Parathyroid adenoma (tissue), 2 donors: ENCODE measurements around the gene DDI2.

Source experiments
- H2AFZ ChIP-seq: fragments of 300-600 bp; sonication (generic); one replicate; pipeline ENCODE4 v1.7.0; 2017; ENCODE audit warnings: antibody characterized with exemption, mild to moderate bottlenecking
- H3K27ac ChIP-seq: fragments of 300-600 bp; sonication (generic); one replicate; pipeline ENCODE4 v1.7.0; 2017
- H3K27me3 ChIP-seq: fragments of 300-600 bp; sonication (generic); one replicate; pipeline ENCODE4 v1.7.0; 2017; ENCODE audit warnings: low read length; ENCODE audit not compliant: control insufficient read depth, insufficient read depth
- H3K36me3 ChIP-seq: fragments of 300-600 bp; sonication (generic); one replicate; pipeline ENCODE4 v1.7.0; 2017; ENCODE audit warnings: low read length; ENCODE audit not compliant: control insufficient read depth, insufficient read depth
- H3K4me1 ChIP-seq: fragments of 300-600 bp; sonication (generic); one replicate; pipeline ENCODE4 v1.7.0; 2017; ENCODE audit warnings: control low read depth
- H3K4me2 ChIP-seq: fragments of 300-600 bp; sonication (generic); one replicate; pipeline ENCODE4 v1.7.0; 2017; ENCODE audit warnings: low read length
- H3K4me3 ChIP-seq: fragments of 300-600 bp; sonication (generic); one replicate; pipeline ENCODE4 v1.7.0; 2017; ENCODE audit warnings: low read depth, low read length
- H3K79me2 ChIP-seq: fragments of 300-600 bp; sonication (generic); one replicate; pipeline ENCODE4 v1.7.0; 2017; ENCODE audit warnings: control low read depth
- H3K9ac ChIP-seq: fragments of 300-600 bp; sonication (generic); one replicate; pipeline ENCODE4 v1.7.0; 2017; ENCODE audit warnings: mild to moderate bottlenecking
- H3K9me3 ChIP-seq: fragments of 300-600 bp; sonication (generic); one replicate; pipeline ENCODE4 v1.7.0; 2017; ENCODE audit warnings: low read length; ENCODE audit not compliant: control insufficient read depth
- TF ChIP-seq, protein P1 (sequence below): fragments of 300-600 bp; sonication (generic); IDR thresholded peaks from one replicate; pipeline ENCODE4 v1.7.0; 2017; ENCODE audit warnings: antibody characterized with exemption, mild to moderate bottlenecking
- donor health status: primary hyperparathyroidism.

The DDI2 gene

DNA sequence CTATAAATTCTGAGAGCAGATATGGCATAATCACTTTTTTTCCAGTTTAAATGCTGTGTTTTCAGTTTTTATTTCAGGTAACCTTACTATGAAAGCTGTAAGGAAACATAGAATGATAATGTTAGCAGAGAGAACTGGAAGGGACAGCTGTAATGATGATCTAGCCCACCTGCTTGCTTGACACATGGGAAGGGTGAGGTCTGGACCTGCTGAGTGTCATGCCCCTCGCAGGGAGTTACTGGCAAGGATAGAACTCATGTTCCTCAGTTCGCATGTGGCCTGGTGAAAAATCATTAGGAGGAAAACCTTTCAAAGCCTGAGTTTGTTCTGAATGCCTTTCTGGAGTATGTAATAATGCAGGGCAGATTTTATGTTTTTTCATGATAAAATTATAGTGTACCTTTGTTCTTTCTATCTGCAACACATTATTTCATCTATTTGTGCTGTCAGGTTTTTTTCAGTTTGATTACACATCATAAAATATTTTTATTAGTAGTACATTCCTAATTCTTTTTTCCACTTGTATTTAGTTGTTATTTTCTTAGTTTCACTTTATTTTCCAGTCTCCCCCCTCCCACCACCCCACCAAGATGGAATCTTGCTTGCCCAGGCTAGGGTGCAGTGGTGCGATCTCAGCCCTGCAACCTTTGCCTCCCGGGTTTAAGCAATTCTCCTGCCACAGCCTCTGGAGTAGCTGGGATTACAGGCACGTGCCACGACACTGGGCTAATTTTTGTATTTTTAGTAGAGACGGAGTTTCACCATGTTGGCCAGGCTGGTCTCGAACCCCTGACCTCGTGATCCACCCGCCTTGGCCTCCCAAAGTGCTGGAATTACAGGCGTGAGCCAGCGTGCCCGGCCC, 8.0 kb downstream of the DDI2 start:
- H3K4me1 ChIP-seq: peaks cover 8% of the 10 kb centered on the region
- no peak overlapping the region for H3K27ac ChIP-seq
- no peaks in the 10 kb centered on the region for H3K9me3 ChIP-seq

DNA sequence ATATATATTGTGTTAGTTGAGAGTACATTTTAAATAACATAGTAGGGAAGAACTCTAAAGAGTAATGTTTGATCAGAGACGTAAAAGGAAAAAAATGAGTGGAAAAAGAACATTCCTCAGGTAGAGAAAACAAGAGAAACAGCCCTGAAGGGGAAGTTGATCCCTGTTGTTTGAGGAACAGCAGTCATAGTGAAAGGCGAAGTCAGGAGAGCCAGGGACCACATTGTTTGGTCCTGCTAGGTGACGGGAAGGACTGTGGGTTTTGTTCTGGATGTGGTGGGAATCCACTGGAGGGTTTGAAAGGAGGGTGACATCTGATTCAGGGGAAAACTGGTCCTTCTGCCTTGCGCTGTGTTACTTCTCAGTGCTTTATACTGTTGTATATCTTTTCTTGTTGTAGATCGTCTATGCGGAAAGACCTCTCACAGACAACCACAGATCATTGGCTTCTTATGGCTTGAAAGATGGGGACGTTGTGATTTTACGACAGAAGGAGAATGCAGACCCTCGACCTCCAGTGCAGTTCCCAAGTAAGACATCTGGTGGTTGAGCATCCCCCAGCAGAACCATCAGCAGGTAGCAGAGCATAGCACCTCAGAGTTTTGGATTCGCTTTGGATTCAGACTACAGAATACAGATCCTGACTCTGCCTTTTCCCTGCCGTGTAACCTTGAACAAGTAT, 9.2 kb downstream of the DDI2 start:
- TF ChIP-seq, protein P1, sequence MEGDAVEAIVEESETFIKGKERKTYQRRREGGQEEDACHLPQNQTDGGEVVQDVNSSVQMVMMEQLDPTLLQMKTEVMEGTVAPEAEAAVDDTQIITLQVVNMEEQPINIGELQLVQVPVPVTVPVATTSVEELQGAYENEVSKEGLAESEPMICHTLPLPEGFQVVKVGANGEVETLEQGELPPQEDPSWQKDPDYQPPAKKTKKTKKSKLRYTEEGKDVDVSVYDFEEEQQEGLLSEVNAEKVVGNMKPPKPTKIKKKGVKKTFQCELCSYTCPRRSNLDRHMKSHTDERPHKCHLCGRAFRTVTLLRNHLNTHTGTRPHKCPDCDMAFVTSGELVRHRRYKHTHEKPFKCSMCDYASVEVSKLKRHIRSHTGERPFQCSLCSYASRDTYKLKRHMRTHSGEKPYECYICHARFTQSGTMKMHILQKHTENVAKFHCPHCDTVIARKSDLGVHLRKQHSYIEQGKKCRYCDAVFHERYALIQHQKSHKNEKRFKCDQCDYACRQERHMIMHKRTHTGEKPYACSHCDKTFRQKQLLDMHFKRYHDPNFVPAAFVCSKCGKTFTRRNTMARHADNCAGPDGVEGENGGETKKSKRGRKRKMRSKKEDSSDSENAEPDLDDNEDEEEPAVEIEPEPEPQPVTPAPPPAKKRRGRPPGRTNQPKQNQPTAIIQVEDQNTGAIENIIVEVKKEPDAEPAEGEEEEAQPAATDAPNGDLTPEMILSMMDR: no peak
- Histone ChIP-seq H3K36me3 (no peaks in the 10 kb centered on the region), H2AFZ (no peak overlapping the region), H3K27ac (no peak overlapping the region), H3K4me1 (peaks cover 7% of the 10 kb centered on the region), H3K27me3 (no peaks in the 10 kb centered on the region), H3K9me3 (no peaks in the 10 kb centered on the region), H3K4me3 (no peak overlapping the region), H3K4me2 (no peak overlapping the region), H3K79me2 (peaks cover 31% of the 10 kb centered on the region), H3K9ac (no peak overlapping the region)

More for the DNA sequence above, 8.0 kb downstream of the DDI2 start:
- peaks cover 41% of the 10 kb centered on the region for H3K79me2 ChIP-seq
- H3K4me2 ChIP-seq: no peak overlapping the region
- no peaks in the 10 kb centered on the region for H3K36me3 ChIP-seq
- no peak overlapping the region for H3K9ac ChIP-seq
- no peak overlapping the region for H2AFZ ChIP-seq
- TF ChIP-seq, protein P1: no peak
- H3K4me3 ChIP-seq: no peak overlapping the region
- no peaks in the 10 kb centered on the region for H3K27me3 ChIP-seq

DNA sequence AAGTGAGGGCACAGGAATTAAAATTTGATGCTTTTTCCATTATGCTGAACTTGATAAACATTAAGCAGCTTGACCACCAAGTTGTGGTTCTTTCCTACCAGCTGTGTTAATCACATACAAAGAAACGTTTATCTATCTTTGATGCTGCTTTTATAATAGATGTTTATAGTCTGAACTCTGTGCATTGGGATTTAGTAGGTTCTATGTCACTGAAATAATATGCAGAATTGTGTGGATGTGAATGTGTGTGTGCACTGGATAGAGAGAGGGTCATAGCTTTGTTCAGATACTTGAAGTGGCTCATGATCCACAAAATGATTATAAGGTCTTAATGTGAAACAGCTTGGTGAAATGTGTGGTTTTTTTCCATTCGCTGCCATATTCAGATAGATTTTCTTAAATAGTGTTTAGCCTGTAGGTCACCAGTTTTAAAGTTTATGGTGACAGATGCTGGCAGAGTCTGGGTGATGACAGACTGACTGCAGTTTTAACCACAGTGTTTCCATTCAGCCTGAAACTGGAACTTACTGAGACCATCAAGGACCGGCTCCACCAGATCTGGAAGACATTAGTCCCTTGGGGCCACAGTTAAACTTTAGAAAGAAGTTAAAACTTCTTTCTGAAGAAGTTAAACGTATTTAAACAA, 10.2 kb downstream of the DDI2 start:
- H3K4me2 ChIP-seq: no peak overlapping the region

DNA sequence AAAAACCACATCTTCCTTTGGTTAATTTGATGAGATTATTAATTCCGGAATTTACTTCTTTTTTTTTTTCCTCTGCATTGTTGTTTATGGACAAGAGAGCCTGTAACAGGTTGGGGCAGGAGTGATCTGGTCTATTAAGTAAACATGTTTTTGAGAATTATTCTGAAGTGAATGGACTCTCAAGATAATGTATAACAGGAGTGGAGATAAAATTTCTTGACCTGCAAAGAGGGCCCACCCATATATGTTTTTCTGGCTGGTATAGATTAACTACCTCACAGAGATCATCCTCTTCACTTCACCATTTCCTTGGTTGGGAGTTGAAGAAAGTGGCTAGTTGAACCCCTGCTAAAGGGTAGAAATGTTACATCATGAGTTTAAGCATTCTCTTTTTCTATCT, 10.7 kb downstream of the DDI2 start:
- TF ChIP-seq, protein P1: no peak
- H3K9me3 ChIP-seq: no peaks in the 10 kb centered on the region
- no peaks in the 10 kb centered on the region for H3K36me3 ChIP-seq
- no peak overlapping the region for H3K9ac ChIP-seq
- peaks cover 7% of the 10 kb centered on the region for H3K4me1 ChIP-seq
- peaks cover 27% of the 10 kb centered on the region for H3K79me2 ChIP-seq
- H3K27ac ChIP-seq: no peak overlapping the region
- H3K27me3 ChIP-seq: no peaks in the 10 kb centered on the region
- H3K4me3 ChIP-seq: no peak overlapping the region
- H3K4me2 ChIP-seq: no peak overlapping the region
- no peak overlapping the region for H2AFZ ChIP-seq

More for the DNA sequence above, 10.2 kb downstream of the DDI2 start:
- Histone ChIP-seq H3K27ac (no peak overlapping the region), H2AFZ (no peak overlapping the region), H3K79me2 (peaks cover 30% of the 10 kb centered on the region), H3K4me3 (no peak overlapping the region), H3K9ac (no peak overlapping the region), H3K27me3 (no peaks in the 10 kb centered on the region), H3K9me3 (no peaks in the 10 kb centered on the region), H3K36me3 (no peaks in the 10 kb centered on the region), H3K4me1 (peaks cover 7% of the 10 kb centered on the region)
- TF ChIP-seq, protein P1: no peak
